ENCODE measurements around the gene IGFBP4. TPM values are rescaled to one million over a fixed set of nuclear protein-coding genes. Genes with fewer than 3 reads are reported as not detected.
A peak's percentile ranks its signal among the peaks of the same experiment; 100 is the strongest.

The IGFBP4 gene
- total RNA-seq, 2 donors from 2014 or later: 132 to 154 TPM

GRCh38 chr17:40483679-40484078 is 40.4 kb downstream of the IGFBP4 start:
- Histone ChIP-seq H3K27ac (no peak overlapping the region), H3K9me3 (no peaks in the 10 kb centered on the region), H3K27me3 (replicated peaks; ENCODE audit: insufficient read depth) (no peaks in the 10 kb centered on the region), H3K4me1 (replicated peaks) (peaks cover 5% of the 10 kb centered on the region), H3K4me3 (no peak overlapping the region), H3K36me3 (no peaks in the 10 kb centered on the region)
- no peak for TF ChIP-seq POLR2AphosphoS5 (IDR thresholded peaks at IDR 0.05)
- TF ChIP-seq POLR2A (IDR thresholded peaks at IDR 0.05): no peak
- TF ChIP-seq CTCF (IDR thresholded peaks at IDR 0.05): no peak
- intact Hi-C loops (cut with DNase I): no loop called here
- no peak for DNase-seq (ENCODE audit: low spot score)
- 94% methylated on average over 4 of the region's 4 CpGs for WGBS

- 84% methylated on average over 18 of the region's 18 CpGs for WGBS
- DNase-seq (ENCODE audit: low spot score): no peak
- Histone ChIP-seq H3K4me1 (replicated peaks) (peaks cover 5% of the 10 kb centered on the region), H3K27ac (peak overlapping the region in 1 of 2 donors; percentile 74), H3K9me3 (no peaks in the 10 kb centered on the region), H3K4me3 (no peak overlapping the region), H3K36me3 (no peaks in the 10 kb centered on the region), H3K27me3 (replicated peaks; ENCODE audit: insufficient read depth) (no peaks in the 10 kb centered on the region)
- TF ChIP-seq POLR2AphosphoS5 (IDR thresholded peaks at IDR 0.05) (no peak), POLR2A (IDR thresholded peaks at IDR 0.05) (no peak), CTCF (IDR thresholded peaks at IDR 0.05) (no peak)
- intact Hi-C loops (cut with DNase I): no loop called here
Measured at GRCh38 chr17:40484285-40484972, 41.2 kb downstream of the IGFBP4 start.

GRCh38 chr17:40484973-40485530 is 41.8 kb downstream of the IGFBP4 start:
- WGBS: 80% methylated on average over 7 of the region's 7 CpGs

GRCh38 chr17:40485851-40486521 is 42.7 kb downstream of the IGFBP4 start:
- Histone ChIP-seq H3K4me3 (no peak overlapping the region), H3K27me3 (replicated peaks; ENCODE audit: insufficient read depth) (no peaks in the 10 kb centered on the region), H3K9me3 (no peaks in the 10 kb centered on the region), H3K4me1 (replicated peaks) (peaks cover 11% of the 10 kb centered on the region), H3K36me3 (no peaks in the 10 kb centered on the region), H3K27ac (peak overlapping the region; percentile 74 to 76)
- 29% methylated on average over 17 of the region's 17 CpGs for WGBS
- TF ChIP-seq POLR2AphosphoS5 (IDR thresholded peaks at IDR 0.05) (peak; percentile 88), POLR2A (IDR thresholded peaks at IDR 0.05) (peak; percentile 24), CTCF (IDR thresholded peaks at IDR 0.05) (no peak)
- intact Hi-C loops (cut with DNase I): no loop called here
- peak; percentile 81 for DNase-seq (ENCODE audit: low spot score)

More at GRCh38 chr17:40484973-40485530, 41.8 kb downstream of the IGFBP4 start:
- intact Hi-C loops (cut with DNase I): no loop called here
- H3K27me3 ChIP-seq (replicated peaks; ENCODE audit: insufficient read depth): no peaks in the 10 kb centered on the region
- no peaks in the 10 kb centered on the region for H3K36me3 ChIP-seq
- H3K4me1 ChIP-seq (replicated peaks): peaks cover 5% of the 10 kb centered on the region
- DNase-seq (ENCODE audit: low spot score): no peak
- H3K4me3 ChIP-seq: no peak overlapping the region
- TF ChIP-seq POLR2A (IDR thresholded peaks at IDR 0.05): no peak
- no peak for TF ChIP-seq POLR2AphosphoS5 (IDR thresholded peaks at IDR 0.05)
- no peak for TF ChIP-seq CTCF (IDR thresholded peaks at IDR 0.05)
- peak overlapping the region; percentile 74 to 76 for H3K27ac ChIP-seq
- no peaks in the 10 kb centered on the region for H3K9me3 ChIP-seq
